Thoracic aorta (tissue), 2 donors: ENCODE results near the gene DISC1. TPM values are rescaled to one million over a fixed set of nuclear protein-coding genes. Genes with fewer than 3 reads are reported as not detected.

Source experiments
- ATAC-seq: fragments of 150-250 bp; one replicate; pipeline ENCODE4 v1.8.0; 2017; ENCODE audit warnings: low read depth; ENCODE audit not compliant: insufficient number of reproducible peaks, low FRiP score
- DNase-seq: peaks from one replicate; pipeline ENCODE4 v3.0.0-alpha.2; 2020; ENCODE audit warnings: low spot score
- H3K27ac ChIP-seq, 2 donors: fragments of 200-600 bp; sonication (generic); 1 replicate in 1 of 2; 2 replicates in 1 of 2; pipeline ENCODE4 v1.5.1; 2016; ENCODE audit warnings: mild to moderate bottlenecking in 2 of 2, moderate library complexity in 2 of 2
- H3K27me3 ChIP-seq: fragments of 200-600 bp; sonication (generic); replicated peaks from 2 replicates; pipeline ENCODE4 v1.6.0; 2016; ENCODE audit warnings: mild to moderate bottlenecking; ENCODE audit not compliant: insufficient read depth
- H3K36me3 ChIP-seq: fragments of 200-600 bp; sonication (generic); one replicate; pipeline ENCODE4 v1.5.1; 2016
- H3K4me1 ChIP-seq, 2 donors: fragments of 200-600 bp; sonication (generic); 1 replicate in 1 of 2; 2 replicates in 1 of 2; pipeline versions ENCODE4 v1.5.1 to v1.6.0; 2016; ENCODE audit warnings: low read depth in 2 of 2, mild to moderate bottlenecking in 1 of 2; ENCODE audit not compliant: control insufficient read depth in 1 of 2
- H3K4me3 ChIP-seq: fragments of 200-600 bp; sonication (generic); 2 replicates; pipeline ENCODE4 v1.5.1; 2016; ENCODE audit warnings: mild to moderate bottlenecking
- H3K9me3 ChIP-seq: fragments of 200-600 bp; sonication (generic); 2 replicates; pipeline ENCODE4 v1.5.1; 2016
- total RNA-seq, 2 donors: library from RNA; depleted of rRNA; stranded (reverse); fragments of >200 nt; gene quantifications; one replicate each; pipeline versions ENCODE4 v1.1.0 to v1.2.3, GENCODE V29; 2016
- TF ChIP-seq, protein P1 (sequence below): fragments of 200-600 bp; sonication (generic); IDR thresholded peaks from one replicate; pipeline ENCODE4 v1.5.1; 2019; ENCODE audit warnings: antibody characterized with exemption

DISC1 gene
- total RNA-seq, 2 donors from 2014 or later: 13.1 to 26.9 TPM

DNA sequence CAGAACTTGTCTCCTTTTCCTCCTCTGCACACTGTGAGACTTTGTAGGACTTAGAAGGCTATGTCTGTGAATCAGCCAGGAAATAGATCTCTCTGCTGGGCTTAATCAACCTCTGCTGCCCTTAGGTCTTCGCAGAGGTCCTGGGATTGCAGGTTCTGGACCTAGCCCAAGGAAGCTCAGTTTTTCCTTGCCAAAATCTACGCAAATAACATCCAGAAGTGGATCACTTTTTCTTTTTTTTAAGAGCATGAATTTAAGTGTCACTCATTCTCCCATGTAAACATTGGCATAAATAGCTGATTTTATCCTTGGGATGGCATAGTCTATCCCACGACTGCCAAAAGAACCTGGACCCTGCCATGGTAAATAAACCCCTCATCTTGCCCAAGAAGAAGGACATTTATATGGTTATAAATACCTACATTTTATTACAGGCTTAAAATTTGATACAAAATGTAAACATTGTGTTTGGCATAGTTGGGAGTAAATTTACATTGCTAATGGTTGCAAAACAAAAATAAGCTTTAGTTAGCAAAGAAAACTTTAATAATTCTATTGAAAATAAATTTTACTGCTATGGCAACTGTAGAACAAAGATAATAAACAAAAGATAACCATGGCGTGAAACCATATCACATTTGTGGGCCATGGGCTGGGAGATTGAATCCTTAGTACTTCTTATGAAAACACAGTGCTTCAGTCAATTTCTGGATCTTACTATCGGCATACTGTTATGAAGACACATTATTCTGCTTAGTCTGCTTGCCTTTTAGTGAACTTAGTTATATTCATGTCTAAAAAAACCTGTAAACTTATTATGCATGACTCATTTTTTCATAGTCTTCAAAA, 24.5 kb upstream of the DISC1 start:
- Histone ChIP-seq H3K4me3 (no peak overlapping the region), H3K36me3 (no peaks in the 10 kb centered on the region), H3K27me3 (no peaks in the 10 kb centered on the region), H3K9me3 (no peaks in the 10 kb centered on the region), H3K27ac (no peak overlapping the region), H3K4me1 (peaks cover 13 to 15% of the 10 kb centered on the region in 2 donors)
- TF ChIP-seq, protein P1, sequence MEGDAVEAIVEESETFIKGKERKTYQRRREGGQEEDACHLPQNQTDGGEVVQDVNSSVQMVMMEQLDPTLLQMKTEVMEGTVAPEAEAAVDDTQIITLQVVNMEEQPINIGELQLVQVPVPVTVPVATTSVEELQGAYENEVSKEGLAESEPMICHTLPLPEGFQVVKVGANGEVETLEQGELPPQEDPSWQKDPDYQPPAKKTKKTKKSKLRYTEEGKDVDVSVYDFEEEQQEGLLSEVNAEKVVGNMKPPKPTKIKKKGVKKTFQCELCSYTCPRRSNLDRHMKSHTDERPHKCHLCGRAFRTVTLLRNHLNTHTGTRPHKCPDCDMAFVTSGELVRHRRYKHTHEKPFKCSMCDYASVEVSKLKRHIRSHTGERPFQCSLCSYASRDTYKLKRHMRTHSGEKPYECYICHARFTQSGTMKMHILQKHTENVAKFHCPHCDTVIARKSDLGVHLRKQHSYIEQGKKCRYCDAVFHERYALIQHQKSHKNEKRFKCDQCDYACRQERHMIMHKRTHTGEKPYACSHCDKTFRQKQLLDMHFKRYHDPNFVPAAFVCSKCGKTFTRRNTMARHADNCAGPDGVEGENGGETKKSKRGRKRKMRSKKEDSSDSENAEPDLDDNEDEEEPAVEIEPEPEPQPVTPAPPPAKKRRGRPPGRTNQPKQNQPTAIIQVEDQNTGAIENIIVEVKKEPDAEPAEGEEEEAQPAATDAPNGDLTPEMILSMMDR: no peak
- no peak for ATAC-seq
- no peak for DNase-seq

DNA sequence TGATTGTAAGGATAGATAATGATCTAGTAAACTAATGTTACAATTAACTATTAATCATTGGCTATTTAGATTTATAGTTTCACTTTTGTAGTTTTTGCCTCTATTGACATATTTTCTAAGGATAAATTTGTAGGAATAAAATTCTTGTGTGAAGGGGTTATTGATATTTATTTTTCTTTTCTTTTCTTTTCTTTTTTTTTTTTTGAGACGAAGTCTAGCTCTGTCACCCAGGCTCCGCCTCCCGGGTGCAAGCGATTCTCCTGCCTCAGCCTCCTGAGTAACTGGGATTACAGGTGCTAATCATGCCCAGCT, 24.0 kb upstream of the DISC1 start:
- Histone ChIP-seq H3K36me3 (no peaks in the 10 kb centered on the region), H3K9me3 (no peaks in the 10 kb centered on the region), H3K4me3 (no peak overlapping the region), H3K27me3 (no peaks in the 10 kb centered on the region), H3K27ac (no peak overlapping the region), H3K4me1 (peaks cover 13 to 15% of the 10 kb centered on the region in 2 donors)
- TF ChIP-seq, protein P1: no peak
- ATAC-seq: no peak
- DNase-seq: no peak

DNA sequence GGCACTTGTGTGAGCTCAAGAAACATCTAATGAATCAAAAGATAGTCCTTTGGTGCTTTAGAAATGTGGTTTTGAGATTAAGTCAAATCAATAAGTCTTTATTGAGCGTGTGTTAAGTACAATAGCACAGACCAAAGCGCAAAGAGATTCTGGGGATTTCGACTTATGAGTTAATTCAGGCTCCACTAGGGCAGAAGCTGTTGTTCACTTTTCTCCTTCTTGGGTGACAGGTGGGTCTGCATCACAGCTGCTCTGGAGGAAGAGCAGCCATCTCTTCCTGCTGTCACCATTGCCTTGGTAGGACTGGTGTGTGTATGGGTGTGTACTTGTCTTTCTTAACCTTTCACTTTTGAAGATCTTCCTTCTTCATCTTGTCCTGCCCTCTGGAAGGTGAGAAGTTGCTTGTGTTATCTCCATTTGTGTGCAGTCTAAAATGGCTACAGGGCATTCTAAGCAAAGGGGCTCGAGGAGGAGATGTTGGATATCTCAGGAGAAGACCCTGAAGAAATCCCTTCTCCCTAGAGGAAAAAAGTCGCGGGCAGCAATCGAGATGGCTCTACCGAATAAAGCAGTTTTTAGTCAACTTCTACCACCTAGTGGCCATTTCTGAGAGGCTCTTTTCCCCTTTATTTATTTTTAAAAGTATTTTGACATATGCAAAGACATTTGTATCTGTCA, 22.9 kb upstream of the DISC1 start:
- H3K36me3 ChIP-seq: no peaks in the 10 kb centered on the region
- H3K9me3 ChIP-seq: no peaks in the 10 kb centered on the region
- no peaks in the 10 kb centered on the region for H3K27me3 ChIP-seq
- DNase-seq (no peak), ATAC-seq (peak; percentile 26)
- peaks cover 13 to 15% of the 10 kb centered on the region in 2 donors for H3K4me1 ChIP-seq
- TF ChIP-seq, protein P1: peak; percentile 71
- peak overlapping the region; percentile 75 for H3K4me3 ChIP-seq
- H3K27ac ChIP-seq: no peak overlapping the region

DNA sequence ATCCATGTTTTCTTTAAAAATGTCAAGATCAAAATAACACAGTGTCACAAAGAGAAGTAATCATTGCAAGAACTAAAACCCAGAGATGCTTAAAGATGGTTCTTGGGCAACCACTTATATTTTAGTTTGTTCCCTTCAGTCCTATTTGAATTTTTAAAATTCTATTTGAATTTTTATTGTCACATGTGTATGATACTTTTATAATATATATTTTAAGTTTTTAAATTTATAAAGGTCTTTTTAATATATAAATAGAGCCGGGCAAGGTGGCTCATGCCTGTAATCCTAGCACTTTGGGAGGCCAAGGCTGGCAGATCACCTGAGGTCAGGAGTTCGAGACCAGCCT, 22.3 kb upstream of the DISC1 start:
- Histone ChIP-seq H3K4me3 (peak overlapping the region; percentile 75), H3K9me3 (no peaks in the 10 kb centered on the region), H3K4me1 (peaks cover 13 to 15% of the 10 kb centered on the region in 2 donors), H3K36me3 (no peaks in the 10 kb centered on the region), H3K27ac (no peak overlapping the region), H3K27me3 (no peaks in the 10 kb centered on the region)
- DNase-seq (no peak), ATAC-seq (no peak)
- TF ChIP-seq, protein P1: no peak
